ENCODE results near the gene FZR1.

DNA sequence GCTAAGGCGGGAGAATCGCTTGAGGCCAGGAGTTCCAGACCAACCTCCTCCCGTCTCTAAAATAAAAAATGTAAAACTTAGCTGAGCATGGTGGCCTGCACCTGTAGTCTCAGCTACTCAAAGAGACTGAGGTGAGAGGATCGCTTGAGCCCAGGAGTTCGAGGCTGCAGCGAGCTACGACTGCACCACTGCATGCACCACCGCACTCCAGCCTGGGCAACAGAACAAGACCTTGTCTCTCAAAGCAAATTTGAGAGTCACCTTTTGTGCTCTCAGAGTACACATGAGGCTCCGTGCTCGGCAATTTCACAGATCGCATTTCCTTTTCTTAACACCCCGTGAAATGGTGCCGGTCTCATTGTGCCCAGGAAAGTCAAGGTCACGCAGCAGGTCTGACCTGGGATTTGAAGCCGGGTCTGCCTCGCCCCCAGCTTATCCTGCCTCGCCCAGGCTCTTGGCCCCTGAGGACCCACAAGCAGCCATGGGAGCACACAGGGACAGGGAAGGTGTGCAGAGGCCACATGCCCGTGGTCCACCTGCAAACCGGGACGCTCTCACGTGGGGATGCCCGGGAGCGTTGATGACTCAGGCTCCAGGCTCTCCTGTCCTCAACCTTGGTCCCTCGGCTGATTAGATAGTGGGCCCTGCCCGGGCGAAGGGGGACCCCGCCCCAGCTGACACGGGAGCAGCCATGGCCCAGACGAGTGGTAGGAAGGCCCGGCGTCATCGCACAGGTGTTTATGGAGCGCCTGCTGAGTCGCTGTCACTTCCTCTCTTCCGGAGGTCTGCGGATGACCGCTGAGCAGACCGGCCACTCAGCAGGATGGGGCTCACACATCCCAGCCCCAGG is 24.6 kb upstream of the FZR1 start:
- TF ChIP-seq CTCF (IDR thresholded peaks at IDR 0.05) (no peak), EZH2phosphoT487 (IDR thresholded peaks at IDR 0.05) (no peak)
